T-helper 17 cell (primary cell): ENCODE data around the gene DGKQ. TPM values are rescaled to one million over a fixed set of nuclear protein-coding genes. Genes with fewer than 3 reads are reported as not detected.
A peak's percentile ranks its signal among the peaks of the same experiment; 100 is the strongest.

Experiments
- ATAC-seq: fragments of 150-1000 bp; cut with Tn5 transposase; 2 replicates; pipeline ENCODE4 v1.10.0; 2021; ENCODE audit warnings: mild to moderate bottlenecking, moderate library complexity
- DNase-seq, 3 donors: peaks; one replicate each; pipeline versions ENCODE4 v3.0.0 to v3.0.0-alpha.2; 2020 to 2021
- H3K9me3 ChIP-seq: one replicate; pipeline ENCODE4 v1.7.0; 2013; ENCODE audit warnings: low read length, mild to moderate bottlenecking; ENCODE audit not compliant: control insufficient read depth, poor library complexity, severe bottlenecking
- H3K27ac Mint-ChIP-seq: one replicate; pipeline ENCODE4 v1.8.0; 2022; ENCODE audit warnings: mild to moderate bottlenecking, moderate library complexity, mixed read lengths
- H3K27me3 Mint-ChIP-seq: one replicate; pipeline ENCODE4 v1.8.0; 2022; ENCODE audit warnings: mixed read lengths
- H3K36me3 Mint-ChIP-seq: one replicate; pipeline ENCODE4 v1.8.0; 2022; ENCODE audit warnings: low read depth, mixed read lengths
- H3K4me1 Mint-ChIP-seq: one replicate; pipeline ENCODE4 v1.8.0; 2022; ENCODE audit warnings: mild to moderate bottlenecking, mixed read lengths
- H3K4me3 Mint-ChIP-seq: one replicate; pipeline ENCODE4 v1.8.0; 2022; ENCODE audit warnings: mild to moderate bottlenecking, moderate library complexity, mixed read lengths
- total RNA-seq, 4 donors: library from RNA in 2 of 4; stranded (reverse) in 2 of 4; gene quantifications; one replicate each; pipeline ENCODE4 v1.2.3 and lab custom pipeline; 2022 to 2026

The DGKQ gene
- total RNA-seq, 2 donors from 2014 or later, result 13.5 to 14.4 TPM

GRCh38 chr4:955161-955921, 18.0 kb downstream of the DGKQ start:
- no peak for DNase-seq
- no peaks in the 10 kb centered on the region for H3K27me3 Mint-ChIP-seq
- no peak overlapping the region for H3K27ac Mint-ChIP-seq
- peaks cover 3% of the 10 kb centered on the region for H3K4me1 Mint-ChIP-seq
- no peaks in the 10 kb centered on the region for H3K9me3 ChIP-seq
- no peaks in the 10 kb centered on the region for H3K36me3 Mint-ChIP-seq
- H3K4me3 Mint-ChIP-seq, result no peak overlapping the region
- no peak for ATAC-seq

DNA sequence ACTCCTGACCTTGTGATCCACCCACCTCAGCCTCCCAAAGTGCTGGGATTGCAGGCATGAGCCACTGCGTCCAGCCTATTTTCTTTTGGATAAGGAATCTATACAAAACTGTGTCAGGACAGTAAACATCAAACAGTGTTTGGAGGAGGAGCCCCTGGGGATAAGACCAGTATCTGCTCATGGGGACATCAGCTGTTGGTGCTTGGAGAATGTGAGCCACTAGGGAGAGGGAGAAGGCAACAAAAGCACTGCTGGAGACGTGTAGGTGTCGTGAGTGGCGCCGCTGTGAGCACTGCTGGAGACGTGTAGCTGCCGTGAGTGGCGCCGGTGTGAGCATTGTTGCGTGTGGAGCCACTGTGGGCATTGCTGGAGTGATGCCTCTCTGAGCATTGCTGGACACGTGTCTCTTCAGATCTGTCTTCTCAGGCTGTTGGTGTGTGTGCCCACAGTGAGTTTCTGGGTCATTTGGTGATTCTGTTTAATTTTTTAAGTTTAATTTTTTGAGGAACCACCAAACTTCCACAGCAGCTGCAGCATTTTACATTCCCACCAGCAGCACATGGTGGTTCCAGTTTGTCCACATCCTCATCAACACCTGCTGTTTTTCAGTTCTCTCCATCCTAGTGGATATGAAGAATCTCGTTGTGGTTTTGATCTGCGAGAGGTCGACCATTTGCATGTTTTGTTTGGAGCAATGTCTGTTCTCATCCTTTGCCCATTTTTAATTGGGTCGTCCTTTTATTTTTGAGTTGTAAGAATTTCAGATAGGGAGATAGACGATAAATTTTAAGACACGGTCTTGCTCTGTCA, 19.0 kb downstream of the DGKQ start:
- H3K9me3 ChIP-seq, result no peaks in the 10 kb centered on the region
- Mint-ChIP-seq H3K27ac (no peak overlapping the region), H3K4me1 (peaks cover 3% of the 10 kb centered on the region), H3K4me3 (no peak overlapping the region), H3K27me3 (no peaks in the 10 kb centered on the region), H3K36me3 (no peaks in the 10 kb centered on the region)
- ATAC-seq, result no peak
- no peak for DNase-seq

GRCh38 chr4:953574-953915, 19.8 kb downstream of the DGKQ start:
- Mint-ChIP-seq H3K27ac (no peak overlapping the region), H3K4me3 (no peak overlapping the region), H3K36me3 (no peaks in the 10 kb centered on the region), H3K27me3 (no peaks in the 10 kb centered on the region), H3K4me1 (peaks cover 3% of the 10 kb centered on the region)
- no peak for DNase-seq
- no peak for ATAC-seq
- no peaks in the 10 kb centered on the region for H3K9me3 ChIP-seq

DNA sequence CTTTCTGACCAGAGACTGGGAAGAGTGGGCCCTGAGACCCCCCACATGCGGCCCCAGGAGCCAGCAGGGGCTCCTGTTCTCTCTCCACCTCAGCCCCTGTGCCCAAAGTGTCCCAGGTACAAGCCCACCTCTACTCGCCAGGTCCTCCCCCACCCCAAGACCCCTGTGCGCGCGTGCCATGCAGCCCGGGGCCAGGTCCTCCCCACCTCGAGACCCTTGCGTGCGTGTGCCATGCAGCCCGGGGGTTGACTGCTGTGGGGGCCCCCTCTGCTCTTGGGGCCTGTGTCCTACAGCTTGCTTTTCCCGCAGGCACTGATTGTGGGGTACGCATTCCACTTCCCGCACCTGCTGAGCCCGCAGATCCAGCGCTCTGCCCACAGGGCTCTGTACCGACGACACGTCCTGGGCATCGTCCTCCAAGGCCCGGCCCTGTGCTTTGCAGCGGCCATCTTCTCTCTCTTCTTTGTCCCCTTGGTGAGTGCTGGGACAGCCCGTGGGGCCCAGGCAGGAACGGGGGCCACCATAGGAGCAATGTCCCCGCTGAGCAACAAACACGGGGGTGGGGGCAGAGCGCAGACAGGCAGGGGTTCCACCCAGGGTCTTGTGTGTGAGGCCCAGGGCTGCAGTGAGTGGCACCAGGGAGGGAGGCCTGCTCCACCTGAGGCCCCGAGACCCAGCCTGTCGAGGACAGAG, 20.3 kb downstream of the DGKQ start:
- H3K4me1 Mint-ChIP-seq, result peaks cover 3% of the 10 kb centered on the region
- H3K27me3 Mint-ChIP-seq, result no peaks in the 10 kb centered on the region
- no peaks in the 10 kb centered on the region for H3K9me3 ChIP-seq
- ATAC-seq, result no peak
- no peaks in the 10 kb centered on the region for H3K36me3 Mint-ChIP-seq
- H3K27ac Mint-ChIP-seq, result no peak overlapping the region
- no peak for DNase-seq
- no peak overlapping the region for H3K4me3 Mint-ChIP-seq

DNA sequence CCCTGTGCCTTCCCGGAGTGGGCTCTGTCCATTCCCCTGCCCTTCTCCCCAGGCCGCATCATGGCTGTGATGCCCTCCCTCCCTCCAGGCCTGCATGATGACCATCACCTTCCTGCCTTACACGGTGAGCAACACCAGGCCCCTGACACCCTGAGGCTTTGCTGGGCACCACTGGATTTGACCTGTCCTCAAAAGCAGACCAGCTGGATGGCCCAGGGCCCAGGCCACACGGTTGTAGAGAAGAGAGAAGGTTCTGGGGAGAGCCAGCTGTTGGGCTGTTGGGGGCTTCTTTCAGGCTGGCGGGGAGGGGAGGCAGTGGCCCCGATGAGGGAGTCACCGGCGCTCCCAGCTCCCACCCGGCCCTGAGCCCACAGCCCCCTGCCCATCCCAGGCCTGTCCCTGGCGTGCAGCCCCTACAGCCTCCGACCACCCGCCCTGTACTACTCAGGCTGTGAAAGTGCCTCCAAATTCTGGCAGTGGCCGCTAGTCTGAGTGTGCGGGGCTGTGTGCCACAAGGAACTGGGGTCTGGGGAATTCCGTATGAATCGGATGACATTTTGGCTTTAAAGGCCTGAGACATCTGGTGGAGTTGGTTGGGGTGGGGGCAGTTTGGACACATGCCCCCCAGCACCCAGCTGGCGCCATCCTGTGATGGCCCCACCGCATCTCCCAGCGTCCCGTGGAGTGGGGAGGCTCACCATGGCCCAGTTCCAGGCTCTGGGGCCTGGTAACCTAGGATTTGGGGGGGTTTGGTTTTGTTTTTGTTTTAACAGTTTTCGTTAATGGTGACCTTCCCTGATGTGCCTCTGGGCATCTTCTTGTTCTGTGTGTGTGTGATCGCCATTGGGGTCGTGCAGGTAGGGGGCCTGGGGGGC, 21.5 kb downstream of the DGKQ start:
- Mint-ChIP-seq H3K27ac (no peak overlapping the region), H3K4me1 (peaks cover 5% of the 10 kb centered on the region), H3K4me3 (no peak overlapping the region), H3K27me3 (no peaks in the 10 kb centered on the region), H3K36me3 (no peaks in the 10 kb centered on the region)
- ATAC-seq (no peak), DNase-seq (no peak)
- no peaks in the 10 kb centered on the region for H3K9me3 ChIP-seq

DNA sequence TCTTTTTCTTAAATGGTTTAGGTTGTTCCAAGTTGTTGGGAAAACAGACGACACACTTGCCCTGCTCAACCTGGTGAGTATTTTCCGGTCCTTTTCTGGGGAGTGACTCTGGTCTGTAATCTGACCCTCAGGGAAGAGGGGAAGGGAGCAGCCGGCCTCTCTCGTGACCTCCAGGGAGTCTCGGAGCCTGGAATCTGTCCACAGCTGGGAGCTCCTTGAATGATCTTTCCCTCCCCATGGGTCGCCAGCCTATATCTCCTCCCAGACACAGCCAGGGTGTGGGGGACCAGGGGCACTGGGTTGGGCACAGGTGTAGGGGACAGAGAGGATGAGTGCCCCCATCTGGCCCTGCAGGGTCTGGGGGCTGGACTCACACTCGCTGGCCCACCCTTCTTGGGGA, 22.2 kb downstream of the DGKQ start:
- no peak overlapping the region for H3K4me3 Mint-ChIP-seq
- no peaks in the 10 kb centered on the region for H3K36me3 Mint-ChIP-seq
- no peaks in the 10 kb centered on the region for H3K9me3 ChIP-seq
- ATAC-seq, result no peak
- no peak for DNase-seq
- H3K27me3 Mint-ChIP-seq, result no peaks in the 10 kb centered on the region
- no peak overlapping the region for H3K27ac Mint-ChIP-seq
- peaks cover 4% of the 10 kb centered on the region for H3K4me1 Mint-ChIP-seq

- DNase-seq, result peak in 1 of 3 donors; percentile 7
- H3K4me3 Mint-ChIP-seq, result no peak overlapping the region
- no peak overlapping the region for H3K27ac Mint-ChIP-seq
- H3K36me3 Mint-ChIP-seq, result no peaks in the 10 kb centered on the region
- no peak for ATAC-seq
- H3K4me1 Mint-ChIP-seq, result peaks cover 9% of the 10 kb centered on the region
- no peaks in the 10 kb centered on the region for H3K27me3 Mint-ChIP-seq
- no peaks in the 10 kb centered on the region for H3K9me3 ChIP-seq
Measured at GRCh38 chr4:950136-951020, 23.0 kb downstream of the DGKQ start.

DNA sequence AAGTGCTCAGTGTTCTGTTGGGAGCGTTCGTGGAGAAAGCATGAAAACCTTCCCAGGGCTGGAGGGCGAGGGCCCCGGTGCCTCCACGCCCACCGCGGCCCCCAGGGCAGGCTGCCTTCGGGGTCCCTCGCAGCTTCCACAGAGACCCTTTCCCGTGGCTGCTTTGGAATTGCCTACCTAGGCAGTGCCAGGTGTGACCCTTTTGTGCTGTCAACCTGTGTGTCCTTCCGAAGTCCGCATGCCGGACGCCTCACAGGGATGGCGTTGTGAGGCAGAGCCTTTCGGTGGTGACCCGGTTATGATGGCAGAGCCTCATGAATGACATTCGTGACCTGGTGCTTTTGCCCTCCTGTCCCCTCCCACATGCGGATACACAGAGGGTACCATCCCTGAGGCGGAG, 23.7 kb downstream of the DGKQ start:
- no peaks in the 10 kb centered on the region for H3K36me3 Mint-ChIP-seq
- ATAC-seq (no peak), DNase-seq (no peak)
- H3K27ac Mint-ChIP-seq, result no peak overlapping the region
- H3K4me3 Mint-ChIP-seq, result no peak overlapping the region
- H3K4me1 Mint-ChIP-seq, result peaks cover 9% of the 10 kb centered on the region
- no peaks in the 10 kb centered on the region for H3K9me3 ChIP-seq
- no peaks in the 10 kb centered on the region for H3K27me3 Mint-ChIP-seq

DNA sequence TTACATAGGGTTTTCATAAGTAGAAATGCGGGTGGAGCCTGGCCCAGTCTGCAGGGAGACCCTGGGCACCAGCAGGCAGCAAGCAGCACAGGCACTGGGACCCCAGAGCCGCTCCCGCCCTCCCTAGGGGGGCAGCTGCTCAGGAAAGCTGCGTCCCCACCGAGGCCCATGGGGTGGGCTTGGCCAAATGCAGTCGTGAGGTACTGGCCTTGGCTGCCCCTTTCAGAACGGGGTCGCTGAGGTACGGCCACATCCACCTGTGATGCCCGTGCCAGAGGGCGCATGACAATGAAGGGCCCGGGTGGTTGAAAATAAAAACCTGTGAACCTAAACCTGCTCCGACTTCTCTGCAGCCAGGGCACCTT, 24.5 kb downstream of the DGKQ start:
- no peak for ATAC-seq

GRCh38 chr4:948101-948935, 25.1 kb downstream of the DGKQ start:
- DNase-seq (no peak), ATAC-seq (no peak)
- Mint-ChIP-seq H3K4me3 (no peak overlapping the region), H3K4me1 (peaks cover 9% of the 10 kb centered on the region), H3K27ac (no peak overlapping the region), H3K27me3 (no peaks in the 10 kb centered on the region), H3K36me3 (no peaks in the 10 kb centered on the region)
- no peaks in the 10 kb centered on the region for H3K9me3 ChIP-seq

More for the DNA sequence above, 24.5 kb downstream of the DGKQ start:
- Mint-ChIP-seq H3K4me3 (no peak overlapping the region), H3K27ac (no peak overlapping the region), H3K36me3 (no peaks in the 10 kb centered on the region), H3K27me3 (no peaks in the 10 kb centered on the region), H3K4me1 (peaks cover 9% of the 10 kb centered on the region)
- H3K9me3 ChIP-seq, result no peaks in the 10 kb centered on the region
- no peak for DNase-seq

DNA sequence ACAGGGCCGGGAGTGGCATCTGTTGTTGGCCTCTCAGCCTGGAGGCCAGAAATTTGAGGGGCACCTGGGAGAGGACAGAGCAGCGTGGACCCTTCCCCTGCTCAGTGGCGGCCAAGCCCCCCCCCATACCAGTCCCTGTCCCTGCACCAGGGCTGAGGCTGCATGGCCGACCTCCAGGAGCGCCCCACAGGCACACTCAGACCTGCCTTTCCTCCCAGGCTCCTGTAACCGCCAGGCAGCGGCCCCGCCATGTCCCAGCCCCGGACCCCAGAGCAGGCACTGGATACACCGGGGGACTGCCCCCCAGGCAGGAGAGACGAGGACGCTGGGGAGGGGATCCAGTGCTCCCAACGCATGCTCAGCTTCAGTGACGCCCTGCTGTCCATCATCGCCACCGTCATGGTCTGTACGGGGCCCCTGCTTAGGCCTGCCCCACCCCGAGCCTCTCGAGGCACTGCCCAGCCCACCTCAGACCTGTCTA, 25.8 kb downstream of the DGKQ start:
- no peaks in the 10 kb centered on the region for H3K9me3 ChIP-seq
- Mint-ChIP-seq H3K27me3 (no peaks in the 10 kb centered on the region), H3K4me1 (peaks cover 11% of the 10 kb centered on the region), H3K36me3 (no peaks in the 10 kb centered on the region), H3K27ac (no peak overlapping the region), H3K4me3 (no peak overlapping the region)
- ATAC-seq (no peak), DNase-seq (peak in 1 of 3 donors; percentile 6)
